Body of pancreas (tissue), 4 donors: ENCODE measurements around the gene MYOCD. TPM values are rescaled to one million over a fixed set of nuclear protein-coding genes. Genes with fewer than 3 reads are reported as not detected.

Experiments used
- ATAC-seq: fragments of 150-250 bp; one replicate; pipeline ENCODE4 v1.9.1; 2016
- DNase-seq, 4 donors: peaks; one replicate each; pipeline ENCODE4 v3.0.0-alpha.2; 2019
- H3K27ac ChIP-seq, 4 donors: fragments of 200-600 bp; sonication (generic); 1 replicate in 3 of 4; 2 replicates in 1 of 4; pipeline versions ENCODE4 v1.5.1 to v1.6.1; 2016 to 2019; ENCODE audit warnings: mild to moderate bottlenecking in 1 of 4, mixed read lengths in 1 of 4, moderate library complexity in 1 of 4
- H3K27me3 ChIP-seq, 2 donors: fragments of 200-600 bp; sonication (generic); one replicate each; pipeline ENCODE4 v1.6.0; 2016; ENCODE audit warnings: mild to moderate bottlenecking in 1 of 2
- H3K36me3 ChIP-seq, 2 donors: fragments of 200-600 bp; sonication (generic); replicated peaks in 1 of 2; 2 replicates each; pipeline ENCODE4 v1.5.1; 2016; ENCODE audit warnings: low read depth in 2 of 2; ENCODE audit not compliant: insufficient read depth in 1 of 2
- H3K4me1 ChIP-seq: fragments of 200-600 bp; sonication (generic); one replicate; pipeline ENCODE4 v1.6.0; 2016
- H3K4me3 ChIP-seq, 2 donors: fragments of 200-600 bp; sonication (generic); 1 replicate in 1 of 2; 2 replicates in 1 of 2; pipeline ENCODE4 v1.5.1; 2016 to 2019
- H3K9me3 ChIP-seq, 3 donors: fragments of 200-600 bp; sonication (generic); 1 replicate in 2 of 3; 2 replicates in 1 of 3; pipeline ENCODE4 v1.5.1; 2016
- POLR2A ChIP-seq, 3 donors: fragments of 450-650 bp; IDR thresholded peaks; one replicate each; pipeline ENCODE4 v1.6.1; 2016; ENCODE audit warnings: antibody characterized with exemption in 3 of 3, mild to moderate bottlenecking in 2 of 3
- WGBS, 2 donors: methylation state at CpG; one replicate each; pipeline ENCODE4 v1.1.5; 2017; 5-methylcytosine and 5-hydroxymethylcytosine counted together
- intact Hi-C: fragments of 100-400 bp; cut with DNase I; formaldehyde crosslinking; loops from one replicate; pipeline ENCODE4 v1.15.1; 2023
- total RNA-seq, 2 donors: library from RNA; depleted of rRNA; stranded (reverse); fragments of >200 nt; gene quantifications; one replicate each; pipeline ENCODE4 v1.1.0, GENCODE V29; 2016
- TF ChIP-seq, protein P1 (sequence below), 7 experiments: fragments of 450-650 bp in 4 of 7; fragments of 200-600 bp in 3 of 7; sonication (generic) in 3 of 7; IDR thresholded peaks; one replicate each; pipeline ENCODE4 v1.5.1; 2016 to 2019; ENCODE audit warnings: antibody characterized with exemption in 7 of 7

The MYOCD gene
- total RNA-seq, 2 donors from 2014 or later: 0.52 to 0.66 TPM

DNA sequence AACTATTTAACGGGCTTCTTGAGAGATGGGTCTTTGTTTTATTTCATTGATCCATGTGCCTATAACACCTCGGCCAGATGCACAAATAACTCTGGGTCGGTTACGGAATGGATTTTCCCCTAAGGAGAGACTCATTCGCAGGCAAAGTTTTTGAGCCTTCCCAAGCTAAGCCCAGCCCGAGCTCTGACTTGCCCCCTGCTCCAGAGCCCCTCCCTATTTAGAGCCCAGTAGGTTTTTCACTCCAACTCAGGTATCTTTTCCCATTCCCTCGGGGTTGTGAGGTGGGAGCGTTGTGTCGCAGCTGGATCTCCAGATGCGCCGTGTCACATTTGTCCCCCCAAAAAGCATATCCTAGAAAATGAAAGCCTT, 812 bp upstream of the MYOCD start:
- TF ChIP-seq, protein P1, sequence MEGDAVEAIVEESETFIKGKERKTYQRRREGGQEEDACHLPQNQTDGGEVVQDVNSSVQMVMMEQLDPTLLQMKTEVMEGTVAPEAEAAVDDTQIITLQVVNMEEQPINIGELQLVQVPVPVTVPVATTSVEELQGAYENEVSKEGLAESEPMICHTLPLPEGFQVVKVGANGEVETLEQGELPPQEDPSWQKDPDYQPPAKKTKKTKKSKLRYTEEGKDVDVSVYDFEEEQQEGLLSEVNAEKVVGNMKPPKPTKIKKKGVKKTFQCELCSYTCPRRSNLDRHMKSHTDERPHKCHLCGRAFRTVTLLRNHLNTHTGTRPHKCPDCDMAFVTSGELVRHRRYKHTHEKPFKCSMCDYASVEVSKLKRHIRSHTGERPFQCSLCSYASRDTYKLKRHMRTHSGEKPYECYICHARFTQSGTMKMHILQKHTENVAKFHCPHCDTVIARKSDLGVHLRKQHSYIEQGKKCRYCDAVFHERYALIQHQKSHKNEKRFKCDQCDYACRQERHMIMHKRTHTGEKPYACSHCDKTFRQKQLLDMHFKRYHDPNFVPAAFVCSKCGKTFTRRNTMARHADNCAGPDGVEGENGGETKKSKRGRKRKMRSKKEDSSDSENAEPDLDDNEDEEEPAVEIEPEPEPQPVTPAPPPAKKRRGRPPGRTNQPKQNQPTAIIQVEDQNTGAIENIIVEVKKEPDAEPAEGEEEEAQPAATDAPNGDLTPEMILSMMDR (IDR thresholded peaks at IDR 0.05): no peak
- TF ChIP-seq POLR2A (IDR thresholded peaks at IDR 0.05): no peak
- Histone ChIP-seq H3K4me3 (peak overlapping the region in 1 of 2 donors; percentile 11), H3K27ac (no peak overlapping the region), H3K4me1 (peaks cover 13% of the 10 kb centered on the region), H3K9me3 (no peaks in the 10 kb centered on the region), H3K36me3 (no peaks in the 10 kb centered on the region), H3K27me3 (peaks cover 0 to 10% of the 10 kb centered on the region in 2 donors)
- DNase-seq (no peak), ATAC-seq (no peak)
- intact Hi-C loops: no loop called here
- 3% methylated on average over 11 of the region's 11 CpGs for WGBS, 2 donors

DNA sequence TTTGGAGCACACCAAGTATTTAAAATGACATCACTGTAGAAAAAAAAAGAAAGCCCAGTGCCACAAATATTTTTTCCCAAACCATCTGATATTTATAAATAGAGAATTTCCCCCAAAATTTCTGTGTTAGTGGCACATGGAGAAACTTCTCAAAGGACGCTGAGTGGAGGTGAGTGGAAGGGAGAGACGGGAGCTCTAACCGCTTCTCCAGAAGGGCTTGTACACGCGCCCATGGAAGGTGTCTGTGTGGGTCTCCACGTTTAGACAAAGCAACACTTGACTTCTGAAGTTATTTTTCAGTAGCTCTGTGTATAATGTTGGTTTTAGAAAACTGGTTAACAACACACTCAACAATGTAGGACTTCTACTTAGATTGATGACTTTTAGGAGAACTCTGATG, 1.0 kb downstream of the MYOCD start:
- H3K4me1 ChIP-seq: peaks cover 13% of the 10 kb centered on the region
- no peak for TF ChIP-seq POLR2A (IDR thresholded peaks at IDR 0.05)
- TF ChIP-seq, protein P1 (IDR thresholded peaks at IDR 0.05): no peak
- intact Hi-C loops: no loop called here
- 61 to 71% methylated on average over 6 of the region's 6 CpGs for WGBS, 2 donors
- H3K27ac ChIP-seq: no peak overlapping the region
- no peak overlapping the region for H3K4me3 ChIP-seq
- H3K9me3 ChIP-seq: no peaks in the 10 kb centered on the region
- H3K27me3 ChIP-seq: peaks cover 0 to 10% of the 10 kb centered on the region in 2 donors
- DNase-seq (no peak), ATAC-seq (no peak)
- no peaks in the 10 kb centered on the region for H3K36me3 ChIP-seq

DNA sequence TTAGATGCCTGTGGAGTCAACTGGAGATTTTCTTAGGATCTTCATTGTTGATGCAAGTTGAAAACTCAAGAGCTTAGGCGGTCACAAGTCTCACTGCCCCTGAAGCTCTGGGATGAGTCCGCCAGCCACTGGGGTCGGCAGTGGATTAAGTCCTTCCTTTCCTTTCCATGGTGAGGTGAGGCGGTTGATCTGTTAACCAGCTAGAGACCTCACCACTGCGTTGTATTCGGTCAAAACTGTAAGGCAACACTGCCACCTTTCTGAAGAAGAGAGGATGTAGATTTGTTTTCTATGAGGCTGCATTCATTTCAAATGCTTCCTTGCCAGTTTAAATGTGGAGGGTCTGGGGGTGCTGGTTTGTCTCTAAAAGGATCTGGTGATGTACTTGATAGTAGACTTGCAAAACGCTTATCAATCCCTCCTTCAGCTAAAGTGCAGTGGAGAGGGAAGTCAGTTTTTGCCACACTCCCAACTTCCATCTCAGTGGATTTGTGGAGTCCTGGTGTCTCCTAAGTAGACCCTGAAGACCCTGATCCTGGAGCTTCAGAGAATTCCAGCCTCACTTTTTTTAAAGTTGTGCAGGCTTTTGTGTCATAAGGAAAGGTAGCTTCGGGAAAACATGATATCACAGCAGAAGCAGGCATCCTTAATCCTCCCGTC, 1.7 kb downstream of the MYOCD start:
- no peaks in the 10 kb centered on the region for H3K9me3 ChIP-seq
- H3K4me1 ChIP-seq: peaks cover 13% of the 10 kb centered on the region
- no peak overlapping the region for H3K27ac ChIP-seq
- WGBS, 2 donors: 10% methylated on average over 9 of the region's 9 CpGs
- H3K27me3 ChIP-seq: peaks cover 0 to 10% of the 10 kb centered on the region in 2 donors
- peak in 2 of 4 donors; percentile 6 to 15 for DNase-seq
- intact Hi-C loops: no loop called here
- no peak for ATAC-seq
- H3K4me3 ChIP-seq: no peak overlapping the region
- TF ChIP-seq, protein P1 (IDR thresholded peaks at IDR 0.05): peak in 6 of 7 experiments; percentile 11 to 49 (median 42)
- TF ChIP-seq POLR2A (IDR thresholded peaks at IDR 0.05): no peak
- no peaks in the 10 kb centered on the region for H3K36me3 ChIP-seq

DNA sequence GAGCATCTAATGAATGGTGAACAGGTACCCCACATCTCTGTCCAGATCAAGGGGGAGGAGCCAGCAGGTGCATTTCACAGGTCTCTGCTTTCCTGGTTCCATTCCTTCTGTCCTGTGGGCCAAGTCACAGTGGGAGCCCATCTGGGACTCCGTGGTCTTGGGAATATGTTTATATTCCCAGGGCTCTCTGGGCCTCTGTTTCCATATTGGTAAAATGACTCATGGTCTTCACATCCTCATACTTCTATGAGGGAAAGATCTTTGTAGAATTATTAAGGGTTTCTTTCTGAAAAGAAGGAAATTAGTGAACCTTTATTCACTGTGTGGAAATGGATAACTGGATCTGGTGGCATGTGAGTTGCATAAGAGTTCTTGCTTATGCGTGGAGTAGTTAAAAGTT, 6.2 kb downstream of the MYOCD start:
- WGBS, 2 donors: 82 to 83% methylated on average over 2 of the region's 2 CpGs
- H3K4me1 ChIP-seq: no peaks in the 10 kb centered on the region
- no peaks in the 10 kb centered on the region for H3K27me3 ChIP-seq
- no peaks in the 10 kb centered on the region for H3K36me3 ChIP-seq
- no peak overlapping the region for H3K4me3 ChIP-seq
- no peaks in the 10 kb centered on the region for H3K9me3 ChIP-seq
- DNase-seq (no peak), ATAC-seq (no peak)
- no peak overlapping the region for H3K27ac ChIP-seq
- TF ChIP-seq, protein P1 (IDR thresholded peaks at IDR 0.05): no peak
- intact Hi-C loops: no loop called here

DNA sequence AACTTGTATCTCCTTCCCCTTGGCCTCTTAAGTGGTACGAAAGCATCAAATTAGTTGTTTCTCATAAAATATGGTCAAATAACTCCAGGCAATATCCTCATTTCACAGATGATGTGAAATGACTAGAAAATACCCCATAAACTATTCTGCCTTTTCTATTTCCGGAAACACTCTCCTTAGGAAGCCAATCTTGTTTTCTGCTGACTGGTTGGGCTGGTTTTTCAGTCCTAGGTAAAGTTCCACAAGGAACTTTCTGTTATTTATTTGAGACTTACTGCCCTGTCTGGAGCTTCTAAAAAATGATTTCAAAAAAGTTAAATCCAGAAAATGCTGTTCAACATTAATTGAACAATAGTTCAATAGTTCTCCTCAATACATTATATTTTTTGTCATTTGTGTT, 7.3 kb downstream of the MYOCD start:
- no peak for DNase-seq
- no peaks in the 10 kb centered on the region for H3K9me3 ChIP-seq
- H3K27ac ChIP-seq: no peak overlapping the region
- 50 to 60% methylated on average over 2 of the region's 2 CpGs for WGBS, 2 donors
- H3K4me1 ChIP-seq: no peaks in the 10 kb centered on the region
- no peaks in the 10 kb centered on the region for H3K36me3 ChIP-seq
- no peak overlapping the region for H3K4me3 ChIP-seq
- no peak for ATAC-seq
- TF ChIP-seq, protein P1 (IDR thresholded peaks at IDR 0.05): no peak
- TF ChIP-seq POLR2A (IDR thresholded peaks at IDR 0.05): no peak
- H3K27me3 ChIP-seq: no peaks in the 10 kb centered on the region
- intact Hi-C loops: no loop called here
